ENCODE measurements around the gene CPNE5.

DNA sequence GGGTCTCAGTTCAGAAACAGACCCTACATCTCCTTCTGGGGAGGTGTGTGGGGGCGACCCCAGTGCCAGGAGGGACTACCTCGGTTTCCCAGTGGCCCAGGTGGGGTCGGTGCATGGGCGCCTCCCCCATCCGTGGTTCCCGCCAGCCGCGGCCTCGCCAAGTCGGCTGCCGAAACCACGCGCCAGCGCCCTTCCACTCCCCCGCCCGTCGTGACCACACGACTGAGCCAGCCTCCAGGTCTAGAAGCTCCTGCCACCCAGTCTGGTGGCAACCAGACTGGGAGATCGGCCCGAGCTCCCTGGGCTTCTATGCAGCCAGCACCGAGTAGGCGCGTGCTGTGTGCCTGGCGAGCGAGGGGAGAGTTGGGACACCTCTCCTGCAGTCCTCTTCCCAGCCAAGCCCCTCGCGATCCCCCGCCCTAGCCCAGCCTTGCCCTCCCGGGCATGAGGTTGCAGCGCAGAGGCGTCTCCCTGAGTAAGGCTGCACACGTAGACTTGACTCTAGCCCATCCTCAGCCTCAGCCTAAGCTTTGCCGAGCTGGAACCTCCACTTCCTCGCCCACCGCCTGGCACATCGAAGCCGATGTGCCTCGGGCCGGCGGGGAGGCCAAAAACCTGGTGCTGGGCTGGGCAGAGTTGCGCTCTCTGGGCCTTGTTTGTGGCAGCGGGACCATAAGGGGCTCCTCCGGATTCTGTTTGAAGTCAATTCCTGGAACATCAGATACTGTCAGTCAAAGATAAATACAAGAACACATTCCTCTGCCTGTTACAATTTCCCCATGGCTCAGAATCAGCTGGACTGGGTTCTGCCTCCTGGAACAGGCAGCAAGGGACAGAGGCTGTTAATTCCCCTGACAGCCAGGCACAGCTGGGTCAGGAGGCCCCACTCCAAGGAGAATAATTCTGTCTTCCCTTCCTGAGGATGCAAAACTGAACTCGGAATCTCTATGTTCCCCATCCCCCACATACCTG lies 1.5 kb upstream of the CPNE5 start:
- TF ChIP-seq, protein P1, sequence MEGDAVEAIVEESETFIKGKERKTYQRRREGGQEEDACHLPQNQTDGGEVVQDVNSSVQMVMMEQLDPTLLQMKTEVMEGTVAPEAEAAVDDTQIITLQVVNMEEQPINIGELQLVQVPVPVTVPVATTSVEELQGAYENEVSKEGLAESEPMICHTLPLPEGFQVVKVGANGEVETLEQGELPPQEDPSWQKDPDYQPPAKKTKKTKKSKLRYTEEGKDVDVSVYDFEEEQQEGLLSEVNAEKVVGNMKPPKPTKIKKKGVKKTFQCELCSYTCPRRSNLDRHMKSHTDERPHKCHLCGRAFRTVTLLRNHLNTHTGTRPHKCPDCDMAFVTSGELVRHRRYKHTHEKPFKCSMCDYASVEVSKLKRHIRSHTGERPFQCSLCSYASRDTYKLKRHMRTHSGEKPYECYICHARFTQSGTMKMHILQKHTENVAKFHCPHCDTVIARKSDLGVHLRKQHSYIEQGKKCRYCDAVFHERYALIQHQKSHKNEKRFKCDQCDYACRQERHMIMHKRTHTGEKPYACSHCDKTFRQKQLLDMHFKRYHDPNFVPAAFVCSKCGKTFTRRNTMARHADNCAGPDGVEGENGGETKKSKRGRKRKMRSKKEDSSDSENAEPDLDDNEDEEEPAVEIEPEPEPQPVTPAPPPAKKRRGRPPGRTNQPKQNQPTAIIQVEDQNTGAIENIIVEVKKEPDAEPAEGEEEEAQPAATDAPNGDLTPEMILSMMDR (IDR thresholded peaks at IDR 0.05; ENCODE audit: low read length): no peak
- no peak for TF ChIP-seq EZH2 (optimal IDR thresholded peaks at IDR 0.05; ENCODE audit: low read depth, low read length)
- TF ChIP-seq EZH2phosphoT487 (IDR thresholded peaks at IDR 0.05; ENCODE audit: low read length): no peak

All from MM.1S (cell line).